GM13977 (cell line): Measurements from ENCODE around the gene TBCB.

ENCODE experiments used
- DNase-seq: peaks from one replicate; pipeline ENCODE4 v3.0.0; 2012; ENCODE audit warnings: low spot score
- in situ Hi-C: fragments of 300-500 bp; cut with MboI; formaldehyde crosslinking; loops from one replicate; pipeline ENCODE4 v1.12.0; 2022; ENCODE audit warnings: low sequenced_read_pairs, low pct_unique_long_range_greater_than_20kb, mixed read lengths, inconsistent platforms; ENCODE audit not compliant: unreplicated experiment
- TF ChIP-seq, protein P1 (sequence below): IDR thresholded peaks from 2 replicates; pipeline ENCODE4 v1.5.1; 2012; ENCODE audit warnings: mild to moderate bottlenecking, control low read depth; ENCODE audit not compliant: insufficient read depth; ENCODE audit errors: extremely low read depth, missing control alignments

Gene TBCB

GRCh38 chr19:36081385-36081784, 33.9 kb upstream of the TBCB start:
- TF ChIP-seq, protein P1, sequence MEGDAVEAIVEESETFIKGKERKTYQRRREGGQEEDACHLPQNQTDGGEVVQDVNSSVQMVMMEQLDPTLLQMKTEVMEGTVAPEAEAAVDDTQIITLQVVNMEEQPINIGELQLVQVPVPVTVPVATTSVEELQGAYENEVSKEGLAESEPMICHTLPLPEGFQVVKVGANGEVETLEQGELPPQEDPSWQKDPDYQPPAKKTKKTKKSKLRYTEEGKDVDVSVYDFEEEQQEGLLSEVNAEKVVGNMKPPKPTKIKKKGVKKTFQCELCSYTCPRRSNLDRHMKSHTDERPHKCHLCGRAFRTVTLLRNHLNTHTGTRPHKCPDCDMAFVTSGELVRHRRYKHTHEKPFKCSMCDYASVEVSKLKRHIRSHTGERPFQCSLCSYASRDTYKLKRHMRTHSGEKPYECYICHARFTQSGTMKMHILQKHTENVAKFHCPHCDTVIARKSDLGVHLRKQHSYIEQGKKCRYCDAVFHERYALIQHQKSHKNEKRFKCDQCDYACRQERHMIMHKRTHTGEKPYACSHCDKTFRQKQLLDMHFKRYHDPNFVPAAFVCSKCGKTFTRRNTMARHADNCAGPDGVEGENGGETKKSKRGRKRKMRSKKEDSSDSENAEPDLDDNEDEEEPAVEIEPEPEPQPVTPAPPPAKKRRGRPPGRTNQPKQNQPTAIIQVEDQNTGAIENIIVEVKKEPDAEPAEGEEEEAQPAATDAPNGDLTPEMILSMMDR = no peak
- in situ Hi-C loops = no loop called here
- DNase-seq = no peak

- no peak for DNase-seq
- in situ Hi-C loops = no loop called here
- TF ChIP-seq, protein P1 = no peak
Measured at GRCh38 chr19:36081894-36082293, 33.4 kb upstream of the TBCB start.

- in situ Hi-C loops = no loop called here
- TF ChIP-seq, protein P1 = no peak
Measured at GRCh38 chr19:36082916-36083315, 32.4 kb upstream of the TBCB start.

GRCh38 chr19:36084231-36085009, 30.8 kb upstream of the TBCB start:
- in situ Hi-C loops = no loop called here

More at GRCh38 chr19:36082916-36083315, 32.4 kb upstream of the TBCB start:
- DNase-seq = no peak

GRCh38 chr19:36086326-36086725, 28.9 kb upstream of the TBCB start:
- DNase-seq = no peak
- in situ Hi-C loops = no loop called here

More at GRCh38 chr19:36084231-36085009, 30.8 kb upstream of the TBCB start:
- no peak for DNase-seq
- TF ChIP-seq, protein P1 = no peak

GRCh38 chr19:36089847-36090246, 25.4 kb upstream of the TBCB start:
- TF ChIP-seq, protein P1 = no peak
- no peak for DNase-seq
- in situ Hi-C loops = no loop called here

More at GRCh38 chr19:36086326-36086725, 28.9 kb upstream of the TBCB start:
- TF ChIP-seq, protein P1 = no peak
